SJCRH30 (cell line): ENCODE data around the gene LRCH3. TPM values are rescaled to one million over a fixed set of nuclear protein-coding genes. Genes with fewer than 3 reads are reported as not detected.
"Not testable (repeated sequence)": the region's sequence is repeated elsewhere in the genome, so short reads cannot be mapped to it uniquely, and the experiment has no call there.

Experiments
- DNase-seq, 2 experiments: peaks; one replicate each; pipeline ENCODE4 v3.0.0-alpha.2; 2015 to 2020
- H3K27ac ChIP-seq: fragments of 250-450 bp; sonication (Bioruptor Pico); 2 replicates; pipeline ENCODE4 v1.5.1; 2020; ENCODE audit warnings: mild to moderate bottlenecking, moderate library complexity
- H3K27me3 ChIP-seq: fragments of 250-450 bp; sonication (Bioruptor Pico); 2 replicates; pipeline ENCODE4 v1.5.1; 2020; ENCODE audit warnings: mild to moderate bottlenecking, moderate library complexity
- H3K36me3 ChIP-seq: fragments of 250-450 bp; sonication (Bioruptor Pico); 2 replicates; pipeline ENCODE4 v1.5.1; 2020; ENCODE audit warnings: mild to moderate bottlenecking, moderate library complexity
- H3K4me1 ChIP-seq: fragments of 250-450 bp; sonication (Bioruptor Pico); 2 replicates; pipeline ENCODE4 v1.5.1; 2020; ENCODE audit warnings: mild to moderate bottlenecking, moderate library complexity
- H3K4me3 ChIP-seq: fragments of 250-450 bp; sonication (Bioruptor Pico); 2 replicates; pipeline ENCODE4 v1.5.1; 2020; ENCODE audit warnings: mild to moderate bottlenecking, moderate library complexity
- H3K9me3 ChIP-seq: fragments of 250-450 bp; sonication (Bioruptor Pico); replicated peaks from 2 replicates; pipeline ENCODE4 v1.5.1; 2020; ENCODE audit warnings: mild to moderate bottlenecking, moderate library complexity
- total RNA-seq: library from RNA; depleted of rRNA; stranded (reverse); fragments of >200 nt; shearing (Covaris generic); gene quantifications from 2 replicates; pipeline ENCODE4 v1.2.3, GENCODE V29; 2014

LRCH3 gene
- total RNA-seq, 1 experiment from 2014 or later, result 144 TPM

DNA sequence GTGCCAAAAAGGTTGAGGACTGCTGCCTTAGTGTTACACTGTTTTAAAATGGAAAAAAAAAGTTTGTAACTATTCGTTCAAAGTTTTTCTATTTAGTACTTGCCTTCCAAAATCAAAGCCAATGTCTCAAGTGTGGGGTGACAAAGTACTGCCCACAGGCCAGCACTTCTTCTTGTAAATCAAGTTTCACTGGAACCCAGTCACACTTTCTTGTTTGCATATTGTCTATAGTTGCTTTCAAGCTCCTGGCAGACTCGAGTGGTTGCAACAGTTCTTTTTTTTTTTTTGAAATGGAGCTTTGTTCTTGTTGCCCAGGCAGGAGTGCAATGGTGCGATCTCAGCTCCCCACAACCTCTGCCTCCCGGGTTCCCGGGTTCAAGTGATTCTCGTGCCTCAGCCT, 83.6 kb downstream of the LRCH3 start:
- no peaks in the 10 kb centered on the region for H3K4me1 ChIP-seq
- H3K27me3 ChIP-seq, result no peaks in the 10 kb centered on the region
- H3K4me3 ChIP-seq, result no peak overlapping the region
- no peak overlapping the region for H3K27ac ChIP-seq
- no peaks in the 10 kb centered on the region for H3K9me3 ChIP-seq
- no peak for DNase-seq
- H3K36me3 ChIP-seq, result peaks cover 50% of the 10 kb centered on the region

DNA sequence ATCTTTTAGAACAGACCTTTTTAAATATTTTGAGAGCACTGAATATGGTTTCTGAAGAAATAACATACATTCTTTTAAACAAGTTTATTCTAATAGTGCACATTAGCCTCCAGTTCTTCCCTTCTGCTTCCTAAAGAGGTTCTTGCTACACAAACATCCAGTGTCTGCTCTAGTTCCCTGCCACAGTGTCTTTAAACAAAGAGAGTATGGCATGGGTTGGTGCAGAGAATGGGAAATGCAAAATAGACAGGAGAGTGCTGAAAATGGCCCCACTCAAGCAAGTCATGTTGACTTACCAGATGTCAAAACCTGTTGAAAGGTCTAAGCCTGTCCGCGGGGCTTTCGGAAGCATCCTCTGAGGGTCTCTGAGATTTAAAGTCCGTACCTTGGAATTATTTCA, 86.8 kb downstream of the LRCH3 start:
- Histone ChIP-seq H3K9me3 (no peaks in the 10 kb centered on the region), H3K4me1 (peaks cover 21% of the 10 kb centered on the region), H3K27me3 (no peaks in the 10 kb centered on the region), H3K27ac (no peak overlapping the region), H3K36me3 (peaks cover 34% of the 10 kb centered on the region), H3K4me3 (no peak overlapping the region)
- DNase-seq, result no peak

DNA sequence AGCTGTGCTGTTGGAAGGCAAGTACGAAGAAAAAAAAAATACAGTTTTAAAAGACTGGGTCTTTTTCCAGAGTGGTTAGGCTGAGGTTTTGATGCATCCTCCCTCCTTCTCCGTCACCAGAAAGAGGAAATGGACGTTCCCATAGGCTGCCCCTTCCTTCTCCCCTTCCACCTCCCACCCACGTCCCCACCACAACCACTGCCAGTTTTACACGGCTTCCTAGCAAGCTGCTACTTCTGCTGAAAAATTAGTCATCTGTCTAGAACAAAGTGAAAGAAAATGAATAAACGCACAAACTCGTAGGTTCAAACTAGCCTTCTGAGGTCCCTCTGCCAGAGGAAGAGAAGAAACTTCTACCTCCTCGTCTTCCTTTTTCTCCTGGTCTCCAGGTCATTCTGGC, 87.4 kb downstream of the LRCH3 start:
- H3K36me3 ChIP-seq, result peaks cover 29% of the 10 kb centered on the region
- peaks cover 25% of the 10 kb centered on the region for H3K4me1 ChIP-seq
- H3K4me3 ChIP-seq, result no peak overlapping the region
- no peaks in the 10 kb centered on the region for H3K27me3 ChIP-seq
- no peak for DNase-seq
- H3K9me3 ChIP-seq, result no peaks in the 10 kb centered on the region
- H3K27ac ChIP-seq, result no peak overlapping the region

DNA sequence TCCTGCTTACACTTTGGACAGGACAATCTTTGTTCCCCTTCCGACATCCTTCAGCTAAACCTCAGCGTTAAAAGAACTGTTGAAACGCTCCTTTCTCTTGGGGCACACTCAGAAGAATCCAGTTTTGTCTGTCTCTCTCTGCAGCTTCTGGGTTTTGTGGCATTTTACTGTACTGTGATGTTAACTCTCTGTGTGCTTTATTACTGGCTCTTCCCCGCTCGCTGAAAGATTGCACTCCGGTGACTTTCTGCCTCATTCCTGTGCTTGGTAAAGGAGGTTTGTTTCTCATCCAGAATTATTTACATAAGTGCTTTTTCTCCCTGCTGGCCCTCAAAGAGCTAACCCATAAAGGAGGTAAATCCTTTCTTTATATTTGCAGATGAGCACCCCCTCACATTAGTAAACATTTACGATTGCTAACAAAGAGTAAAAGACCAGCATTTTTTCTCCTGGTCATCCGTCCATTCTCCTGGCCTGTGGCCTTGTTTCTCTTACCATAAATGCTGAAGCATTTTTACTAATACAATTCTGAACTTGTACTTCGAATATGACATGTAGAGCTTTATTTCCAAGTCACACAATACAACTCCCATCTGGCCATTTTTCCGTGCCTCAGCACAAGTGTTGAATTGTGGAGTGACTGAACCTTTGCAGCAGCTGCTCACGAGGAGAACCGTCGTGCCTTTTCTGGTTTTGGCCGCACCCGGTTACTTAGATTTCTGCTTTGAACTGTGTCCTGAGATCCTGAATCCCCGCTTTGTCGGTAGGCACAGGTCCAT, 89.6 kb downstream of the LRCH3 start:
- H3K27ac ChIP-seq, result peak overlapping the region; percentile 43
- DNase-seq, result peak; percentile 21 to 61

DNA sequence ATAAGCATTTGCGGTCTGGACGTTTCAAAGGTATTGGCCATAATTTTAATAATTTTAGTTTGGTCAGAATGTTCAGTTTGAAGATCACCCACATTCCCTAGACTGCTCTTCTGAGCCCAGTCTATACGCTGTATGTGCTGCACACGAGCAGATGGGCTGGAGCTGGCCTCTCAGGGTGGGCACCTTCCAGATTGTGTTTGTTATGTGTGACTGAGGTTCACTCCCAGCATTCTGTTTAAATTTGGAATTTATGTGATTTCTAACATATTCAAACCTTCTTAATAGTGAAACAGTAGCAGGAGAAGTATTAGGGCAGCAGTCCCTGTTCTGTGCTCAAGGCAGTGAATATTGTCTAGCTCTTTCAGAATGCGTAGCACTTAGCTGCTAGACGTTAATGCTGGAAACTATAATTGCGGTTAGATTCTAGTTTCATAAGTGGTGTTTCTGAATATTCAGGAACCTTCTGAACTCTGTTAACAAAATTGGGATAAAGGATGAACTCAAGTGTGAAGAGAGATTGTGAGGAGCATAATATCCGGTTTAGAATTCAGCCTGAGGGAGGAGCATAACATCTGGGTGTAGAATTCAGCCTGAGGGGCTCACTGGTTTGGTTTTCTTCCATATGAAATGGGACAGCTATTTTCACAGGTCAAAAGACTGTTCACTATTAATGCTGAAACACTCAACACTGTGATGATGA, 90.4 kb downstream of the LRCH3 start:
- Histone ChIP-seq H3K36me3 (peaks cover 13% of the 10 kb centered on the region), H3K27me3 (no peaks in the 10 kb centered on the region), H3K9me3 (no peaks in the 10 kb centered on the region), H3K4me1 (peaks cover 31% of the 10 kb centered on the region), H3K4me3 (no peak overlapping the region), H3K27ac (peak overlapping the region; percentile 43)
- peak in 1 of 2 experiments; percentile 63 for DNase-seq

More for the DNA sequence above, 89.6 kb downstream of the LRCH3 start:
- H3K4me3 ChIP-seq, result no peak overlapping the region
- no peaks in the 10 kb centered on the region for H3K27me3 ChIP-seq
- no peaks in the 10 kb centered on the region for H3K9me3 ChIP-seq
- peaks cover 20% of the 10 kb centered on the region for H3K36me3 ChIP-seq
- peaks cover 31% of the 10 kb centered on the region for H3K4me1 ChIP-seq

DNA sequence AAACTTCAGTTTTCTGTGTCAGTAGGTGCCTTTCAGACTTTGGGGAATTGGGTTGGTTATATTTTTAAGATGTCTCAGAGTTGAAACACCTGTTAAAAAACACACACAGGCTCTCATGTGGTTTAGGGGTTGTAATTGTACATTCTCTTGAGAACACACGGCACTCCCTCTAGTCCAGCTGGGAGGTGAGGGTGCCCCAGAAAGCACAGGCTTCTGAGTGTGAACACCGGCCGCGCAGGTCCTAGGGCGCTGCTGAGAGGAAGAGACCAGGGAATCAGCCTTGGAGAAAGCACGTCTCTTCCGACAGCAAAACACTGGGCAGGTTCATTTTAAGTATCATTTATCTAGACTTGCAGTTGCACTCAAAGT, 90.9 kb downstream of the LRCH3 start:
- Histone ChIP-seq H3K4me3 (no peak overlapping the region), H3K27ac (peak overlapping the region; percentile 43), H3K9me3 (no peaks in the 10 kb centered on the region), H3K27me3 (no peaks in the 10 kb centered on the region), H3K4me1 (peaks cover 31% of the 10 kb centered on the region), H3K36me3 (peaks cover 12% of the 10 kb centered on the region; the same call in 1 of the 2 replicates)
- no peak for DNase-seq

DNA sequence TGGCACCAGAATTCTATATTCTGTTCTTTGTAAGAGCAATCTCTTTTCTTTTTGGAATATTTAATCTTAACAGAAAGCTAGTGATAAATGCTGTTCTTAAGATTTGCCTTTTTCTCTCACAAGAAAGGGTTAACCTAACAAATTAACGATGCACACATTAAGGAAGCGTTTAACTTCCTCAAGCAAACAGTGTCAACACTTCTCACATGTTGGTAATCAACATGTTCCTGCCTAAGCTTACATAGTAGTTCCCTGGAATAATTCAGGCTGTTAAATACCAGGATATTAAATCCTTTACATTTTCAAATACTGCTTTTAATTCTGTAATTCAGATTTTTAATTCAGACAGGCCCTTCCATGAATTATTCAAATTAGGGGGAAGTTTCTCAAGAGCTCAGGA, 91.5 kb downstream of the LRCH3 start:
- Histone ChIP-seq H3K27me3 (no peaks in the 10 kb centered on the region), H3K9me3 (no peaks in the 10 kb centered on the region), H3K27ac (no peak overlapping the region), H3K4me1 (peaks cover 31% of the 10 kb centered on the region), H3K36me3 (peaks cover 12% of the 10 kb centered on the region; the same call in 1 of the 2 replicates), H3K4me3 (no peak overlapping the region)
- DNase-seq, result no peak

DNA sequence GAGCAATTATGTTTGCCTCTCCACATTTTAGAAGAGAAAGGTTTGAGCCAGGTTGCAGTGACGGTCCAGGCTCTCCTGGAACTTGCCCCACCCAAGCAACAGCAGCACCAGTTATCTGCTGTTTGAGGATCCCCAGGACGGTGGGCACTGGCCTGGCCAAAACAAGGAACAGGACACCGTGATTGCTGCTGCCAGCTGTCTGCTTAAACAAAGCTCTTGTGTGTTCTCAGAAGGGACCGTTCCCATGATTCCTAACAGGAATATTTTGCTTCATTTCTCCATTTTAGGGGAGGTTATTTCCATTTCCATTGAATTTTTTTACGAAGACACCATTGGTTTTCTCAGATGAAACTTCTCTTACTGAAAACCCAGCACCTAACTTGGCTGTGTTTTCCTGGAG, 92.5 kb downstream of the LRCH3 start:
- peak; percentile 21 to 71 for DNase-seq
- Histone ChIP-seq H3K9me3 (no peaks in the 10 kb centered on the region), H3K36me3 (0 out of 2 replicates have a peak, but pooled peaks cover 4% of the 10 kb centered on the region), H3K4me3 (no peak overlapping the region), H3K27me3 (no peaks in the 10 kb centered on the region), H3K27ac (peak overlapping the region; percentile 59), H3K4me1 (peaks cover 31% of the 10 kb centered on the region)

DNA sequence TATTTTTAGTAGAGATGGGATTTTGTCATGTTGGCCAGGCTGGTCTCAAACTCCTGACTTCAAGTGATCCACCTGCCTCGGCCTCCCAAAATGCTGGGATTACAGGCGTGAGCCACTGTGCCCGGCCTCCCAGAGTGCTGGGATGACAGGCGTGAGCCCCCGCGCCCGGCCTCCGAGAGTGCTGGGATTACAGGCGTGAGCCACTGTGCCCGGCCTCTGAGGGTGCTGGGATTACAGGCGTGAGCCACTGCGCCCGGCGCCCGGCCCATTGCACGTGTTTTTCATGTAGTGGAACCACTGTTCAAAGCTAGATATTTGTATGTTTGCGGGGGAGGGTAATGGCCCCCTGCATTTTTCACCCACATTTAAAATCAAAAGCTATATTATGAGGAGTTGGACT, 93.3 kb downstream of the LRCH3 start:
- H3K4me3 ChIP-seq, H3K36me3 ChIP-seq, H3K27me3 ChIP-seq, DNase-seq, H3K9me3 ChIP-seq, H3K27ac ChIP-seq: not testable (repeated sequence)
- peaks cover 31% of the 10 kb centered on the region for H3K4me1 ChIP-seq

DNA sequence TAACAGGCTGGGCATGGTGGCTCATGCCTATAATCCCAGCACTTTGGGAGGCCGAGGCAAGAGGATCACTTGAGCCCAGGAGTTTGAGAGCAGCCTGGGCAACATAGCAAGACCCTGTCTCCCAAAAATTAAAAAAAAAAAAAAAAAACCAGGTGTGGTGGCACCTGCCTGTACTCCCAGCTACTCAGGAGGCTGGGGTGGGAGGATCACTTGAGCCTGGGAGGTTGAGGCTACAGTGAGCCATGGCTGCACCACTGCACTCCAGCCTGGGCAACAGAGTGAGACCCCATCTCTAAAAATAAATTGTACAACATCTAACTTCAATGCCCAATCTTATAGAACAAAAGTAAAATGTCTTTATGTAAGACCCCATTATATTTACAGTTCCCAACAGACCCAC, 95.0 kb downstream of the LRCH3 start:
- H3K27me3 ChIP-seq, DNase-seq, H3K9me3 ChIP-seq, H3K4me3 ChIP-seq, H3K36me3 ChIP-seq, H3K27ac ChIP-seq: not testable (repeated sequence)
- peaks cover 23% of the 10 kb centered on the region for H3K4me1 ChIP-seq

DNA sequence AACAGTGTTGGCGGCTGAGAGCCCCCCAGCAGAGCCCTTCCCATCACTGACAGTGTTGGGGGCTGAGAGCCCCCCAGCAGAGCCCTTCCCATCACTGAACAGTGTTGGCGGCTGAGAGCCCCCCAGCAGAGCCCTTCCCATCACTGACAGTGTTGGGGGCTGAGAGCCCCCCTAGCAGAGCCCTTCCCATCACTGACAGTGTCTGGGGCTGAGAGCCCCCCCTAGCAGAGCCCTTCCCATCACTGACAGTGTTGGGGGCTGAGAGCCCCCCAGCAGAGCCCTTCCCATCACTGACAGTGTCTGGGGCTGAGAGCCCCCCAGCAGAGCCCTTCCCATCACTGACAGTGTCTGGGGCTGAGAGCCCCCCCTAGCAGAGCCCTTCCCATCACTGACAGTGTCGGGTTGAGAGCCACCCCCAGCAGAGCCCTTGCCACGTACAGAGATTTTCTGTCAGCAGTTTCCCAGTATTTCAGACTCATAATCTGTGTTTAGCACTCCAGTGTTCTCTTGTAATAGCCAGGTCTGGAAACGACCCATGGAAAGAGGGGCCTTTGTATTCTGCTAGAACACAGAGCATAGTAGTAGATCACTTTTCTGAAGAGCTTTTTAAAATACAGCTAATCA, 96.5 kb downstream of the LRCH3 start:
- H3K9me3 ChIP-seq, H3K36me3 ChIP-seq, H3K27me3 ChIP-seq, DNase-seq, H3K4me3 ChIP-seq, H3K27ac ChIP-seq: not testable (repeated sequence)
- H3K4me1 ChIP-seq, result peaks cover 16% of the 10 kb centered on the region

DNA sequence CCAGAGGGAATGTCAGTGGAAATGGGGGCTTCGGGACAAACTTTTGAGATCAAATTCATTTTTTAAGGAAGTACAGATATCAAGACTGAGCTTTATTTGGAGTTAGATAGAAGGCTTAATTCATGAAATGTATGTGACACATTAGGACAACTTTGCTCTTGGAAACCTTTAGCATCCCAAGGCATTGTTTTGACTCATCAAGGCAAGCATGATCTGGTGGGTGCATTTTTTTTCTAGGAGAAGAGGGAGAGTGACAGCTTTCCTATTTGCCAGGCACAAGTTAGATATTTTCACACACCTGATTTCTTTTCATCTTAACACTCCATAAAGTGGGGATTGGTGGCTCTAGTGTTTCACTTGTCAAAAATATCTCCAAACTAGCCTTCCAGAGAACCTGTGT, 97.5 kb downstream of the LRCH3 start:
- H3K27ac ChIP-seq, result no peak overlapping the region
- H3K9me3 ChIP-seq, result no peaks in the 10 kb centered on the region
- H3K36me3 ChIP-seq, result no peaks in the 10 kb centered on the region
- DNase-seq, result no peak
- no peak overlapping the region for H3K4me3 ChIP-seq
- H3K4me1 ChIP-seq, result peaks cover 12% of the 10 kb centered on the region
- no peaks in the 10 kb centered on the region for H3K27me3 ChIP-seq

DNA sequence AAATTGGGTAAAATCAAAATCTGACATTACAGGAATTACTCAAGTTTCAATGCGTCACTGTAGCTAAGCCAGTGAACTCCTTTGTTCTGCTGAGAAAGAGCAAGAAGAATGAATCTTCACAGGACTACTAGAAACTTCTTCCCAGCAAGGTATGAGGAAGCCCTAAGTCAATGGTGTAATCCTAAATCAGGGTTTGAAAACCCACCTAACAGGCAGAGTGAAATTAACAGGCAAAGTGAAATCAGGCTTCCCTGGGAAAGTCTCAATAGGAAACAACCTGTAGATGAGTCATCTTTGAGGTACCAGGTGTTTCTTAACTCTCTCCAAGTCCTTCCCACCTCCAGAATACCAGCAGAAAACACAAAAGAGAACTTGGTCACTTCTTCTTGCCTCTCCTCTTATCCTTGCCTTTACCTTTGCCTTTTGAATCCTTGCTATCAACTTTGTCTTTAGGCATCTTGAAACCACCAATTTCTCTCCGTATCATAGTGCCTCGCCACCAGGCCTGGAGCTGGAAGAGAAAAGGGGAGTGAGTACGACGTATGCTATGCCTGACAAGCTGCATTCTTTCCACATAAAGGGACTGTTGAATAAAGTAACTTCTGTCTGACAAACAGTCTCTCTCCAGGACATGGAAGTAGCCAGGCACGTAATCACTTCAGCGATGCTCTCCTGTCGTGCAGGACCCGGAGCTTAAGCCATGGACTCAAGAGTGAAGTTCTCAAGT, 98.3 kb downstream of the LRCH3 start:
- Histone ChIP-seq H3K36me3 (no peaks in the 10 kb centered on the region), H3K9me3 (no peaks in the 10 kb centered on the region), H3K27ac (no peak overlapping the region), H3K4me3 (no peak overlapping the region), H3K4me1 (peaks cover 8% of the 10 kb centered on the region), H3K27me3 (no peaks in the 10 kb centered on the region)
- DNase-seq, result no peak

DNA sequence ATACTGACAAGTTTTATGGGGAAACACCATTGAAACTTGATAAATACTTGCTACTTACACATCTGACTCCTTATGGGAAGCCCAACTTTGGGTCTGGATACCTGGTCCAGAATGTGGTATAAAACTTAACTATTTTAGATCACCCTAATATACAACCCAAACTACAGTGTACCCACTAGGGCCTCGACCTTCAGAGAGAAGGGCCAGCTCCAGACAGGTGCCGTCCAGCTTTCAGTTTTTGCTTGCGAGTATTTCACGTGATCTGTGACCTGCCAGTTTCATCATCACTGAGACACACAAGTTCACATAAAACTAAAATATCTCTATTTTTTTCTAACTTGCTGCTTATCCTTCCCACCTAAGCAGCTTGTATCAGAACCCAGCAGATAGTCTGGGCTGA, 99.6 kb downstream of the LRCH3 start:
- H3K4me3 ChIP-seq, result no peak overlapping the region
- no peaks in the 10 kb centered on the region for H3K9me3 ChIP-seq
- peaks cover 13% of the 10 kb centered on the region for H3K4me1 ChIP-seq
- H3K36me3 ChIP-seq, result no peaks in the 10 kb centered on the region
- H3K27ac ChIP-seq, result no peak overlapping the region
- no peaks in the 10 kb centered on the region for H3K27me3 ChIP-seq
- no peak for DNase-seq

DNA sequence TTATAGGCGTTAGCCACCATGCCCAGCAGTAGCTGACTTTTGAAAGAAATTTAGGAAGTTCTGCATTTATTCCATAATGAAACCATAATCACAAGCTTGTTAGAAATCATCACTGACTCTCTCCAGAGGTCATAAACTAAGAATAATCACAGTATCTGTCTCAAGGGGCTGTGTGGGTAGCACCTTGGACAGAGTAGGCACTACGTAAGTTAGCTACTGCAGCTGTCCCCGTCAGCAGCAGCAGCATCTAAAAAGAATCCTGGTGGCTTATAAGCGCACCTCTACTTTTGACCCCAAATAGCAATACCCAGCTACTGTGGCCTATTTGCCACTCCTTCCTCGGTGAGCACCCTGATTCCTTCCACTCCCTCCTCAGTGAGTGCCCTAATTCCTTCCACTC, 101.1 kb downstream of the LRCH3 start:
- H3K4me3 ChIP-seq, result no peak overlapping the region
- H3K4me1 ChIP-seq, result peaks cover 26% of the 10 kb centered on the region
- peak overlapping the region; percentile 48 for H3K27ac ChIP-seq
- no peaks in the 10 kb centered on the region for H3K27me3 ChIP-seq
- peak; percentile 58 to 75 for DNase-seq
- H3K36me3 ChIP-seq, result no peaks in the 10 kb centered on the region
- no peaks in the 10 kb centered on the region for H3K9me3 ChIP-seq
